Raji (cell line): ENCODE measurements around the gene ELL.

Experiments
- POLR2A ChIP-seq: IDR thresholded peaks from 2 replicates; pipeline ENCODE4 v1.6.1; 2011; ENCODE audit warnings: low read depth, low read length, control low read depth; ENCODE audit not compliant: insufficient read depth

Gene ELL

GRCh38 chr19:18515959-18516358 is 5.9 kb downstream of the ELL start:
- no peak for TF ChIP-seq POLR2A

DNA sequence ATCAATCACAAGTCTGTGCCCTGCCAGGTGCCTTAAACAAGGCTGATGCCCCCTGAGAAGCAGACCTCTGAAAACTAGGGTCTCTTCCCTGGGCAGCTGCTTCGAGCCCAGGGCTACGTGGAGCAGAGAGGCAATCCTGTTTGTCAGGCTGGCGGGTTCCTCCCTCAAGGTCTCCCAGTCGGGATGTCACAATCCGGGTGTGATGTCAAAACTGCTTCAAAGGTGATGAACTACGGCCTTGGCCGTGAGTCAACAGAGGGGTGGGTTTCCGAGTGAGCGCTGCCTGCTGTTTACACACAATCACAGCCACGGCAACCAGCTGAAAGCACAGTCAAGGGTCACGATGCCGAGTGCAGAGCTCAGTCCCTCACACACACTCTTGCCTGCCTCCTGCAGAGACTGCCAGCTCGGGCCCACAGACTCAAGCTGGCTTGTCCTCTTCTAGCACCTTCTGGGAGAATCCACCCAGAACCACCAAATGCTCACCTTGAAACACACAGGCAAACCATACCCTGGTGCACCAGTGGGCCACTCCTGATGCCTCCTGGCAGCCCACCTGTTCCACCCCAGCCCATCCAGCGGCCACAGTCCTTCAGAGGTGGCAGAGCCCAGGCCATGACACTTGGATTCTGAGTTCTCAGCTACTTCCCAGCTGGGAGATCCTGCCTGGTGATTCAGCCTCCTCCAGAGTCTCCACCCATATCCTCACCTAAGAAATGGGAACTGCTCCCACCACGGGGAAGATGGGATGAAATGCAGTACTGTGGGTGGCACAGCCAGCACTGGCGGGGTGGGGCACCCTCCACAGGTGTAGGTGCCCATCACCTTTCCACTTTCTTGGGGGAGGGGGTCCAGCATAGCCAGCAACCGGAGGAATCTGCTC is 6.8 kb downstream of the ELL start:
- TF ChIP-seq POLR2A = no peak

DNA sequence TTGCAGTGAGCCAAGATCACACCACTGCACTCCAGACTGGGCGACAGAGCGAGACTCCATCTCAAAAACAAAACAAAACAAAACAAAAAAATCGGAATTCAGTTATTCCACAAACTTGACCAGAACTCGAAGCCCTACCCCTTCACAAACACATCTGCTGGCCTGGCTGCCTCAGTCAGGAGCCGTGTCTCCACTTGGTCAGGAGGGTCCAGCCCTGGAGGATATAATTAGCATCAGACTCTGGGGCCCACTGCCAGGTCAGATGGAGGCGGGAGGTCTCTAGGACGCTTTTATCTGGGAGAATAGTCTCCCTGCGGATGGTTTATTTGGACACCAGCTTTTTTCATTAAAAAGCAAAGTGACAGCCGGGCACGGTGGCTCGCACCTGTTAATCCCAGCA is 8.0 kb downstream of the ELL start:
- no peak for TF ChIP-seq POLR2A

DNA sequence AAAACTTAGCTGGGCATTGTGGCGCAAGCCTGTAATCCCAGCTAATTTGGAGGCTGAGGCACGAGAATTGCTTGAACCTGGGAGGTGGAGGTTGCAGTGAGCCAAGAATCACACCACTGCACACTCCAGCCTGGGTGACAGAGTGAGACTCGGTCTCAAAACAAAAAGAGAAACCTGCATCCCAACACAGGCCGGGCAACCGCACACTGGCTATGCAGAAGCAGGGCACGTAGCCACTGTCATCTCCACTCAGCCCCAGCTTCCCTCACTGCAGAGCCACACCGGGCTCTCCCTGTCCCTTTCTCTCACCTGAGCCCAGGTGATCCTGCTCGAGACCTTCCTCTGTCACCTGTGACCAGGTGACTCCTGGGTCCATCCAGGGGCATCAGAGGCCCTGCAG is 11.7 kb downstream of the ELL start:
- no peak for TF ChIP-seq POLR2A

DNA sequence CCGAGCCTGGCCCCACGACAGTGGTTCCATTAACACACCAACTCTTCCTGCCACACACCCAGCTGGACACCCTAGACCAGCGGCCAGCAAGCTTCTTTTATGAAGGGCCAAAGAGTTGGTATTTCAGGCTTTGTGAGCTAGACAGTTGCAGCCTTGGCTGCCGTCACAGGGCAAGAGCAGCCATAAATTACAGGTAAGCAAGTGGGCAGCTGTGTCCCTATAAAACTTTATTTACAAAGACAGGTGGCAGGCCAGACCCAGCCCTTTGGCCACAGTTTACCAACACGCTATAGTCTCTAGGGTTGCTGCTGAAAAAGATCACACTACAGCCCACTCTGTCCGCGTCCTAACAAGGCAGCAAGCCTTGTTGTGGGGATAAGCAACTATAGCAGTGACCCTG is 13.3 kb downstream of the ELL start:
- TF ChIP-seq POLR2A = no peak

- TF ChIP-seq POLR2A = no peak
Observed at GRCh38 chr19:18507727-18508440, 14.0 kb downstream of the ELL start.

- no peak for TF ChIP-seq POLR2A
Observed at GRCh38 chr19:18507021-18507726, 14.7 kb downstream of the ELL start.

GRCh38 chr19:18506101-18506930 is 15.6 kb downstream of the ELL start:
- TF ChIP-seq POLR2A = no peak

DNA sequence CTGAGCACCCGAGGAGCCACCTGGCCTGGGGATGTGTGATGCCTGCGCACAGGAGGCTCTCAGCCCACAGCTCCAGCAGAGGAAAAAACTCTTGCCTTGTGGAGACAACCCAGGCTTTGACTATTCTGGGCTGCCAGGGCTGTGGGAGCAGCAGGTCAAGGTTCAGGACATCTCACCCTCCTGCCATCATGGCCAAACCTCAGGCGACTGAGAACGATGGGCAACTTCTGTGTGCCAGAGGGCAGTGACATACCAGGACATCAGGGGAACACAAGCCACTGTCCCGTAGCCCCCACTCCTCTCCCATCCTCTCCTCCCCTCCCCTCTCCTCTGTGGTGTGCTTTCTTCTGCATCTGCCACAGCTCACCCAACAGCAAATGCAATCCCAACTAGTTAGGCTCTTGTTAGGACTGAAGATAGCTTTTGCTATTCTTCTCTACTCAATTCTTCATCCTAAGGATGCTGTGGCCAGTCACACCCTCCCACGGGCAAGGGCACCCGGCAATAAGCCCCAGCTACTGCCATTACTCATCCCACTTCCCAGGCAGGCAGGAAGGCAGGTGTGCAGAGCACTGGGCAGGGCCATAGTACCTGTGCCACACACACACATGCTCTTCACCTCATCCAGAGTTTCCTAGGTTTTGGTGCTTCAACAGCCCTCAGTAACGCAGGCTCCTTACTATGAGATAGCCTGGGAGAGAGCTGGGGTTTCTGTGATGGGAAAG is 16.8 kb downstream of the ELL start:
- no peak for TF ChIP-seq POLR2A

DNA sequence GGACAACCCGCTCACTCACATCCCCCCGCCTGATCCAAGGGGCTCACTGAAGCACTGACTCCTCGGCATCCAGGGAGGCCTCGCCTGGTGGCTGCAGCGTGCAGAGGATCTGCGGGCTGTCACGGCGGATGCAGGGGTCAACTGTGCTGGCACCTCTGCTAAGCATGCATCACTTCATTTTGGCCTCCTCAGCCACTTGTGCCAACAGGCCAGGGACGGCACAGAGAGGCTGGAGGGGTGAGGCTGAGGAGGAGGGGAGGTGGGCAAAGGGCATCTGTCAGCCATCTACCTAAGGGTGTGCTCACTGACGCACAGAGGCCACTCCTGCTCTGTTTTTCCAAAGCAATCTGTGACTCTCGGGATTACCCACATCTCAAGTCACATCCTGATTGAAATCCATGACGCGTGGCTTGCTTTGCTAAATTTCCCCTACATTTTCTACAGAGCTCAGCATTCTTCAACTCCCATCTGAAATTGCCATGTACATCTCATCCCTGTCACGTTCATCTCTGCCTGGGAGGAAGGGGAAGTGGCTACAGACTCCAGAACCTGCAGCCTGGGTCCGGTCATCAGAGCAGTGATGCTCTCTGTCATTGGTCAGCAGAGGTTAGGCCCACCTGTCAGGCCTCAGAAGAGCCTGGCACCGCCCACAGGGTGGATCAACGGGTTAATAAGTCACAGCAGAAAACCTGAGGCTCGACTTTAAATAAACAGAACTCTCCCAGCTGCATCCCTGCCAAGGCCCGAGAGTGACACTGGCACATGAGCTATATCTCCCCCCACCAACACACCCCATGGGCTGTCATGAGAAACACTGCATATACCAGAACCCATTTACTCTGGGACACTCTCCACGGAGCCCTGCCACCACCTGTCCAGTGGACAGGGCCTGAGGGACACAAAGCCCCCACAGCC is 17.6 kb downstream of the ELL start:
- no peak for TF ChIP-seq POLR2A

DNA sequence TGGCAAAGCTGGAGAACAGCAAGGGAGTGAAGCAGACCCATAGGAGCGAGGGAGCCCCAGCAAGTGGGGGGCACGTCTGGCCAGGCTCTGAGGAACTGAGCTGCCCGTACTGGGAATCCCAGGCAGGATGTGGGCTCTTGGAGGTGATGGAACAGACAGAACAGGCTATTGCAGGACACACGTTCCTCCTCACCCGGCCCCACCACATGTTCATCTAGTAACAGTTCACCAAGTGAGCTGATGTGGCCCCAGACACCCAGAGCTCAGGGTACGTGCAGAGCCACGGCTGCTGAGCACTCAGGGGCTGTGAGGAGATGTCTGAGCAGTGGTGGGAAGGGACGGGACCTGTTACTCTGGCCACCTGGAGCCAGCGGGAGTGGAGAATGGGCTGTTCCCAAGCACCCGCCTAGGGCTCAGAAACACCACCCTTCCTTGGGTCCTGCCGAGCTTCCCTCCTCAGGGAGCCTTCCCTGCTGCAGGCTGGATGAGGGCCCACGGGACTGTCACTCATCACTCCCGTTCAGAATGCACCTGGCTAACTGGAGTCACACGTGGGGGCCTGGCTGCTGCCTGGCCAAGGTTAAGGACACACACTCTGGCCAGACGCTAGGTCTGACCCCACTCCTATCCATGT is 18.4 kb downstream of the ELL start:
- no peak for TF ChIP-seq POLR2A

- TF ChIP-seq POLR2A = no peak
Observed at GRCh38 chr19:18502638-18503294, 19.1 kb downstream of the ELL start.

GRCh38 chr19:18502246-18502637 is 19.6 kb downstream of the ELL start:
- no peak for TF ChIP-seq POLR2A

GRCh38 chr19:18501832-18502231 is 20.0 kb downstream of the ELL start:
- TF ChIP-seq POLR2A = no peak
